ENCODE results near the gene MBD3L5. TPM values are rescaled to one million over a fixed set of nuclear protein-coding genes. Genes with fewer than 3 reads are reported as not detected.

MBD3L5 gene
- polyA plus RNA-seq, 3 donors = not detected

GRCh38 chr19:7068599-7068998 is 38.2 kb downstream of the MBD3L5 start:
- intact Hi-C loops (cut with micrococcal nuclease) = no loop called here
- H4K20me1 ChIP-seq (ENCODE audit: insufficient read depth, low read length) = no peaks in the 10 kb centered on the region
- peaks cover 7 to 16% of the 10 kb centered on the region in 2 donors for H3K4me1 ChIP-seq (ENCODE audit: control insufficient read depth in 1 of 2, insufficient read depth in 2 of 2, low read length in 2 of 2)
- no CpG with 5 or more reads among the region's 6 CpGs for WGBS (ENCODE audit: insufficient coverage)
- peak overlapping the region; percentile 93 for H3K4me2 ChIP-seq (replicated peaks; ENCODE audit: extremely low read depth, low read length, poor library complexity, severe bottlenecking)
- H3K9ac ChIP-seq (ENCODE audit: insufficient read depth, low read length, poor library complexity, severe bottlenecking) = no peak overlapping the region
- H3K36me3 ChIP-seq (replicated peaks in 1 of 2; ENCODE audit: control insufficient read depth in 1 of 2, insufficient read depth in 2 of 2, low read length in 2 of 2) = peaks cover 22 to 30% of the 10 kb centered on the region in 2 donors
- Mint-ChIP-seq H3K27ac (peak overlapping the region in 5 of 7 donors; percentile 67 to 96 (median 94)), H3K9me3 (peaks cover 0 to 12% (median 9%) of the 10 kb centered on the region in 7 donors), H3K27me3 (ENCODE audit: low read depth in 3 of 3) (peaks cover 3 to 4% (median 3%) of the 10 kb centered on the region in 3 donors), H3K4me3 (peak overlapping the region in 1 of 2 donors; percentile 97), H3K4me1 (peaks cover 11% of the 10 kb centered on the region), H3K36me3 (peaks cover 17 to 31% of the 10 kb centered on the region in 2 donors)
- peak overlapping the region; percentile 38 for H2AFZ ChIP-seq (ENCODE audit: insufficient read depth, low read depth, low read length, poor library complexity, severe bottlenecking)
- H3K4me3 ChIP-seq (replicated peaks in 1 of 3; ENCODE audit: low read depth in 2 of 3, low read length in 3 of 3) = peak overlapping the region in 1 of 3 experiments; percentile 99
- peaks cover 27% of the 10 kb centered on the region for H3K79me2 ChIP-seq (ENCODE audit: insufficient read depth, low read length)
- DNase-seq = no peak
- no peak overlapping the region for H3K27ac ChIP-seq (ENCODE audit: low read depth in 1 of 2, low read length in 2 of 2)
- no peaks in the 10 kb centered on the region for H3K27me3 ChIP-seq (ENCODE audit: control insufficient read depth in 2 of 2, insufficient read depth in 2 of 2, low read length in 2 of 2)
- TF ChIP-seq CTCF (IDR thresholded peaks at IDR 0.05) = no peak
- peaks cover 3 to 5% of the 10 kb centered on the region in 2 donors for H3K9me3 ChIP-seq (replicated peaks in 1 of 2; ENCODE audit: control insufficient read depth in 1 of 2, insufficient read depth in 1 of 2, low read length in 2 of 2)

GRCh38 chr19:7069042-7069903 is 38.9 kb downstream of the MBD3L5 start, which contains the start of gene ZNF557:
ZNF557 (plus strand) TSS chr19:7069703; CDS start chr19:7075075, 5,372 bp downstream.
- Histone ChIP-seq H3K36me3 (replicated peaks in 1 of 2; ENCODE audit: control insufficient read depth in 1 of 2, insufficient read depth in 2 of 2, low read length in 2 of 2) (peaks cover 27 to 37% of the 10 kb centered on the region in 2 donors), H3K4me3 (replicated peaks in 1 of 3; ENCODE audit: low read depth in 2 of 3, low read length in 3 of 3) (peak within 1 kb of the TSS; percentile 55 to 100 (median 99)), H3K4me1 (ENCODE audit: control insufficient read depth in 1 of 2, insufficient read depth in 2 of 2, low read length in 2 of 2) (peaks cover 7 to 16% of the 10 kb centered on the region in 2 donors), H3K9me3 (replicated peaks in 1 of 2; ENCODE audit: control insufficient read depth in 1 of 2, insufficient read depth in 1 of 2, low read length in 2 of 2) (peaks cover 5 to 9% of the 10 kb centered on the region in 2 donors), H3K4me2 (replicated peaks; ENCODE audit: extremely low read depth, low read length, poor library complexity, severe bottlenecking) (peak within 1 kb of the TSS; percentile 93), H3K27ac (ENCODE audit: low read depth in 1 of 2, low read length in 2 of 2) (peak within 1 kb of the TSS; percentile 90 to 95), H2AFZ (ENCODE audit: insufficient read depth, low read depth, low read length, poor library complexity, severe bottlenecking) (peak within 1 kb of the TSS; percentile 95), H3K9ac (ENCODE audit: insufficient read depth, low read length, poor library complexity, severe bottlenecking) (peak within 1 kb of the TSS; percentile 93), H4K20me1 (ENCODE audit: insufficient read depth, low read length) (no peaks in the 10 kb centered on the region), H3K27me3 (ENCODE audit: control insufficient read depth in 2 of 2, insufficient read depth in 2 of 2, low read length in 2 of 2) (no peaks in the 10 kb centered on the region), H3K79me2 (ENCODE audit: insufficient read depth, low read length) (peaks cover 27% of the 10 kb centered on the region)
- intact Hi-C loops (cut with micrococcal nuclease) = no loop called here
- H3K36me3 Mint-ChIP-seq = peaks cover 23 to 38% of the 10 kb centered on the region in 2 donors
- peak within 1 kb of the TSS; percentile 91 to 96 (median 94) for H3K27ac Mint-ChIP-seq
- 0% methylated on average over 54 of the region's 56 CpGs for WGBS (ENCODE audit: insufficient coverage)
- no peak for TF ChIP-seq CTCF (IDR thresholded peaks at IDR 0.05)
- peaks cover 0 to 2% (median 2%) of the 10 kb centered on the region in 3 donors for H3K27me3 Mint-ChIP-seq (ENCODE audit: low read depth in 3 of 3)
- peaks cover 2 to 17% (median 15%) of the 10 kb centered on the region in 7 donors for H3K9me3 Mint-ChIP-seq
- H3K4me3 Mint-ChIP-seq = peak within 1 kb of the TSS; percentile 93 to 97
- DNase-seq = peak; percentile 97 to 99 (median 97)
- H3K4me1 Mint-ChIP-seq = peaks cover 11% of the 10 kb centered on the region

Measured in CD14-positive monocyte (primary cell).